Measurements from ENCODE around the gene COL20A1.
A peak's percentile ranks its signal among the peaks of the same experiment; 100 is the strongest.
"Not testable (repeated sequence)": the region's sequence is repeated elsewhere in the genome, so short reads cannot be mapped to it uniquely, and the experiment has no call there.

The COL20A1 gene

DNA sequence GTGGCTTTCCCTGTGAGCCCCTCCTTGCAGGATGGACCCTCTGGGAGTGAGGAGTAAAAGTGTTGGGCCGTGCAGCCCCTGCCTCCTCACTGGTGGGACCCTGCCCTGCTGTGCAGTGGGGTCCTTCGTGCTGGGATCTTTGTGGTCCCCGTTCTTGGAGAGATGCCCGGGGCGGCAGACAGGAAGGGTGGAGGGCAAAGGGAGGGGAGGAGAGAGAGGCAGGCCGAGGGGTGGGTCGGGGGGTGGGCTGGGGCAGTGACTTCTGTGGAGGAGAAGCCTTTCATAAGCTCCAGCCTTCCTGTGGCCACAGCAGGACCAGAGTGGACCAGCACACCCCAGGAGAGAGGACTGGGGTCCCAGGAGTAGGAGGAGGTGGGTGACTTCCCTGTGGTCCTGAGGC, at the start of gene COL20A1:
COL20A1 (plus strand) TSS at position 283 of the 400 bp plus-strand sequence. CDS start 1,922 bp downstream, outside the sequence.
- Histone ChIP-seq H3K9me3 (no peaks in the 10 kb centered on the region), H3K36me3 (replicated peaks) (peaks cover 8% of the 10 kb centered on the region), H3K27me3 (ENCODE audit: low read depth) (peaks cover 28% of the 10 kb centered on the region), H3K4me1 (no peaks in the 10 kb centered on the region; the same call in 1 of the 2 replicates), H3K4me3 (no peak within 1 kb of the TSS)
- in situ Hi-C loops (cut with MboI; ENCODE audit: low sequenced_read_pairs) = no loop called here
- DNase-seq (ENCODE audit: low spot score in 2 of 2) = no peak

DNA sequence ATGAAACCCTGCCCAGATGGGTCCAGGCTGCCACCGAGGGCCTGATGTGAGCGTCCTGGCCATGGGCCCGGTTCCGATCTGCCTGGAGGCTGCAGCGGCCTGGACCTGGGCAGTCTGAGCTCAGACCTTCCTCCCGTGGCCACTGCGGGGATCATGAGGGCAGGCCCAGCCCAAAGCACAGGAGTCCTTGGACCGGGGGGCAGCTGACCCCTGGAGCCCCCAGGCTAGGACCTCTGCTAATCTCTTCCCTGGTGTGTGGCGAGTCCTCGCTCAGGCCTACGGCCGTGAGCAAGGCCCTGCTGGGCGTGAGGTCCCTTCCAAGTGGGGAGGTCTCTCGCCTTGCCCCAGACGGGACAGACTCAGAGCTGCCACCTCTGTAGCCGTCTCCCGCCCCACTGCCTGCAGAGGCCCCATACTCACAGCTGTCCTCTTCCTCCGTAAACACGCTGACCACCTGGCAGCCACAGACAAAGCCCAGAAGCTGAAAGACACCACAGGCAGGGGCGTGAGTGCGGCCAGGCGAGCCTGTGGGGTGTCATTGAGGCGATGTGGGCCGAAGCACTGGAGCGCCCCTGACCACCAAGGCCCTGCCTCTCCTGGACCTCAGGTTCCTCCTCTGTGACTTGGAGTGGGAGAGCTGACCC, 49.3 kb upstream of the COL20A1 start:
- Histone ChIP-seq H3K4me1 (no peaks in the 10 kb centered on the region), H3K36me3 (replicated peaks) (no peaks in the 10 kb centered on the region), H3K4me3 (no peak overlapping the region), H3K9me3 (no peaks in the 10 kb centered on the region), H3K27me3 (ENCODE audit: low read depth) (peaks cover 18% of the 10 kb centered on the region)
- no peak for DNase-seq (ENCODE audit: low spot score in 2 of 2)
- in situ Hi-C loops (cut with MboI; ENCODE audit: low sequenced_read_pairs) = no loop called here

DNA sequence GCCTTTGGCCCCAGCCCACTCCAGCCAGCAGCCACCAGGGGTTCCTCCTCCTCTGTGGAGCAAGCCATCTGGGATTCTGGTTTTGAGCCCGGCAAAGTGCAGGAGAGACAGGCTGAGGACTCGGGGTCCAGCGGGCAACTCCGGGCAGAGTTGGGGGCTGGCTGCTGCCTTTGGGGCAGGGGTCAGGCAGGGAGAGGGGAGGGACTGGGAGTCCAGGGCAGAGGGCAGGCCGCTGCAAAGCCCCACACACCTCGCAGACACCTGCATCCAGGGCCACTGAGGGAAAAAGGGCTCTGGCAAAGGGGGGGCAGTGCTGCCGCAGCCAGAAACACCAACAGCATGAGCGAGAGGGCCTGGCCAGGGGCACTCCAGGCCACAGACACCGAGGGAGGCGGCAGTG, 48.5 kb upstream of the COL20A1 start:
- Histone ChIP-seq H3K27me3 (ENCODE audit: low read depth) (peaks cover 19% of the 10 kb centered on the region), H3K36me3 (replicated peaks) (no peaks in the 10 kb centered on the region), H3K4me3 (no peak overlapping the region), H3K4me1 (no peaks in the 10 kb centered on the region), H3K9me3 (no peaks in the 10 kb centered on the region)
- DNase-seq (ENCODE audit: low spot score in 2 of 2) = no peak
- in situ Hi-C loops (cut with MboI; ENCODE audit: low sequenced_read_pairs) = no loop called here

DNA sequence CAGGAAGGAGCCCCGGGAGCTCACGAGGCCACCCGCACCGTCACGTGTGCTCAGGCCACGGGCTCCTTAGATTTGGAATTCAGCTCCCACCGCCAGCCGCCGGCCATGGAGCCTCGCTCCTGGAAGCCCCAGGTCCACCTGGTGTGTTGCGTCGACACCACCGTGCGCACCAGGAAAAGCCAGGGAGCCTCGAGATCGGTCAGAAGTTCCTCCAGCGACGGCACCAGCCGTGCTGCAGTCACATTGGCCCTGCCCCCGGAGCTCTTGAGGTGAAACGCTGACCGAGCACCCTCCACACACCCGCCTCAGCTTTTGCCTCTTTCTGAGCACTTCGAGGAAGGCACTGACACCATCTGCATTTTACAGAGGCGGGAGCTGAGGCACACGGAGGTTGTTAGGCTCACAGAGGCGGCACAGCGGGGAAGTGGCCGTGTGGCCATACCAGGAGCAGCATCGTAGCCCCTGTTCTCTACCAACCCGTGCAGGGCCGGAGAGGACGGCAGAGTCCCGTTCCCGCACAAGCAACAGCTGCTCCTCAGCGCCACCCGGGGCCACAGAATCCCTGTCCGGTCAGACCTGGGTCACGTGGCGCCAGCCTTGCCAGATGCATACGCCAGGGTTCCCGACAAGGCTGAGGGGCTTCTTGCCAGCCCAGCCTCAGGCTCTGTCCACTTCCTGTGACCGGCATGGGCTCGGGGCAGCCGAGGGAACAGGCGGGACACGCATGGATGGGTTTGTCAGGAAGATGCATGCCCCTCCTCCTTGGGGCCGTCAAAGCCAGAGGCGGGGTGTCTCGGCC, 46.3 kb upstream of the COL20A1 start:
- Histone ChIP-seq H3K36me3 (replicated peaks) (no peaks in the 10 kb centered on the region), H3K4me1 (no peaks in the 10 kb centered on the region), H3K27me3 (ENCODE audit: low read depth) (peaks cover 21% of the 10 kb centered on the region), H3K9me3 (no peaks in the 10 kb centered on the region), H3K4me3 (no peak overlapping the region)
- DNase-seq (ENCODE audit: low spot score in 2 of 2) = peak in 1 of 2 experiments; percentile 20
- in situ Hi-C loops (cut with MboI; ENCODE audit: low sequenced_read_pairs) = no loop called here

DNA sequence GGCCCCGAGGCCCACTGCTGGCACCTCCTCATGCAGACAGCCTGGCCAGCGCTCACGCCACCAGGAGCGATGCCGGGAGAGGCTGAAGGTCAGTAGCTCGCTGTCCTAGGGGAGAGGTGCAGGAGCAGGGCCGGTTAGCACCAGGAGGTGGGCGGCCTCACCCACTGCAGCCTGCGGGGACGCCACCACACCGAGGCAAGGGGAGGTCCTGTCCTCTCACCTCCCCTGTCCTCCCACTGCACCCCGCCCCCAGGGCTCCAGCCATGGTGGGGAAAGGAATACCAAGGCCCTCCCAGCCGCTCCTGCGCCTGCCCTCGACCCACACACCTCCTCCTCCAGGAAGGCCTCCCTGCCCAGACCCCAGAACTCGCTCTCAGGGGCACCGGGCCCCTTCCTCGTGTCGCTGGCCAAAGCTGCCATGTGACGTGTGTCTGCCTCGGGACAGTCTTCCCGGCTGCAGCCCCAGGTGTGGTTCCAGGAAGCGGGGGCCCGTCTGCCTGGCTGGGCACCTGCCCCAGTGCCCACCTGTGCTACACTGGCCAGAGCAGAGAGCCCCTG, 45.2 kb upstream of the COL20A1 start:
- no peak for DNase-seq (ENCODE audit: low spot score in 2 of 2)
- peaks cover 28% of the 10 kb centered on the region for H3K27me3 ChIP-seq (ENCODE audit: low read depth)
- no peak overlapping the region for H3K4me3 ChIP-seq

DNA sequence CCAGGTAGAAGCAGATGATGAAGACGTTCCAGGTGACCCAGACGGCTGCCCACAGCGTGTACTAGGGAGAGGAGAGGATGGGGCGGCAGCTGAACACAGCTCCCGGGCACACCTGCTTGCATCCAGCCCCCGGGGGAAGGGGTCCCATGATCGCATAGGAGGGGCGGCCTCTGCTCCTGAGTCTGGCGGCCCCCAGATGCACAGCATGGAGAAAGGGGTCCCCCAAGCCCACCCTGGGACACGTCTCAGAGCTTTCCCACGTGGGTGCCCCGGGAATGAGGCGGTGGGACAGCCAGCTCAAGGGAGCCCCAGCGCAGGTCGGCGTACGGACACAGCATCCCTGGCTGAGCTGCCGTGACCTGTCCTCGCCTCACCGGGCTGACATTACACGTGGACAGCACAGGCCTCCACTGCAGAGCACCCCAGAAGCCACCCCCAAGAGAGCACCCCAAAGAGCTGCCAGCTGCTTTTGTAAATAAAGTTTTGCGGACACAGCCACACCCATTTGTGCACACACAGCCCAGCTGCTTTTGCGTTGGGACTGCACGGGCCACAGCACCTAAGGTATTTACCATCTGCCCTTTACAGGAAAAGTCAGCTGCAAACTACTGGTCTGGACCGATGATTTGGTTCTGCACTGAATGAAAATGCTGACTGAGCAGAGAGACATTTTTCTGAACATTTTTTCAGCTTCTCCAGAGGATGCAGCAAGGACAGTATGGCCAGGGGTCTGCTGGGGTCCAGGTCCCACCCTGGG, 44.0 kb upstream of the COL20A1 start:
- no peak for DNase-seq (ENCODE audit: low spot score in 2 of 2)
- in situ Hi-C loops (cut with MboI; ENCODE audit: low sequenced_read_pairs) = no loop called here
- no peak overlapping the region for H3K4me3 ChIP-seq
- no peaks in the 10 kb centered on the region for H3K4me1 ChIP-seq
- H3K9me3 ChIP-seq = no peaks in the 10 kb centered on the region
- no peaks in the 10 kb centered on the region for H3K36me3 ChIP-seq (replicated peaks)
- H3K27me3 ChIP-seq (ENCODE audit: low read depth) = peaks cover 36% of the 10 kb centered on the region

More for the DNA sequence above, 45.2 kb upstream of the COL20A1 start:
- H3K9me3 ChIP-seq = no peaks in the 10 kb centered on the region
- in situ Hi-C loops (cut with MboI; ENCODE audit: low sequenced_read_pairs) = no loop called here
- H3K36me3 ChIP-seq (replicated peaks) = no peaks in the 10 kb centered on the region
- no peaks in the 10 kb centered on the region for H3K4me1 ChIP-seq

DNA sequence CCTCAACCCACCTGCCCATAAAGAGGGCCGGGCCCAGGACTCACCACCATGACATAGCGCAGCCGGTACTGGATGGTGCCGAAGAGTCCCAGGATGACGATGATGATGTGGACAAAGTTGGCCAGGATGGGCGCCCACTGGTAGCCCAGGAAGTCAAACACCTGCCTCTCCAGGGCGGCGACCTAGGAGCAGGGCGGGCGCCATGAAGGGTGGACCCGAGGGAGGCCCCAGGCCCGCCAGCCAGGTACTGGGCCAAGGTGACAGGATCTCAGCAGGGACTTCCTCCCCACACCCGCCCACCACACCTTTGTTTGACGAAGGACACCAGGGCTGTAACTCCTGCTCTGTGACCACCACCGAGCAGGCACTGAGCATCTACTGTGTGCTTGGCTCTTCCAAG, 43.1 kb upstream of the COL20A1 start:
- Histone ChIP-seq H3K4me1 (no peaks in the 10 kb centered on the region), H3K9me3 (no peaks in the 10 kb centered on the region), H3K36me3 (replicated peaks) (no peaks in the 10 kb centered on the region), H3K27me3 (ENCODE audit: low read depth) (peaks cover 42% of the 10 kb centered on the region), H3K4me3 (no peak overlapping the region)
- no peak for DNase-seq (ENCODE audit: low spot score in 2 of 2)
- in situ Hi-C loops (cut with MboI; ENCODE audit: low sequenced_read_pairs) = no loop called here

DNA sequence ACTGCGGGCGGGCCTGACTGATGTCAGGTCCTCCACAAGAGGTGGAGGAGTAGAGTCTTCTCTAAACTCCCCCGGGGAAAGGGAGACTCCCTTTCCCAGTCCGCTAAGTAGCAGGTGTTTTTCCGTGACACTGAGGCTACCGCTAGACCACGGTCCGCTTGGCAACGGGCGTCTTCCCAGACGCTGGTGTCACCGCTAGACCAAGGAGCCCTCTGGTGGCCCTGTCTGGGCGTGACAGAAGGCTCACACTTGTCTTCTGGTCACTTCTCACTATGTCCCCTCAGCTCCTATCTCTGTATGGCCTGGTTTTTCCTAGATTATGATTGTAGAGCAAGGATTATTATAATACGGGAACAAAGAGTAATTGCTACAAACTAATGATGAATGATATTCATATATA, 41.6 kb upstream of the COL20A1 start:
- H3K9me3 ChIP-seq; H3K36me3 ChIP-seq (replicated peaks); H3K4me3 ChIP-seq; H3K4me1 ChIP-seq; in situ Hi-C loops (cut with MboI; ENCODE audit: low sequenced_read_pairs): not testable (repeated sequence)
- peak in 1 of 2 experiments; percentile 43 for DNase-seq (ENCODE audit: low spot score in 2 of 2)
- peaks cover 57% of the 10 kb centered on the region for H3K27me3 ChIP-seq (ENCODE audit: low read depth)

DNA sequence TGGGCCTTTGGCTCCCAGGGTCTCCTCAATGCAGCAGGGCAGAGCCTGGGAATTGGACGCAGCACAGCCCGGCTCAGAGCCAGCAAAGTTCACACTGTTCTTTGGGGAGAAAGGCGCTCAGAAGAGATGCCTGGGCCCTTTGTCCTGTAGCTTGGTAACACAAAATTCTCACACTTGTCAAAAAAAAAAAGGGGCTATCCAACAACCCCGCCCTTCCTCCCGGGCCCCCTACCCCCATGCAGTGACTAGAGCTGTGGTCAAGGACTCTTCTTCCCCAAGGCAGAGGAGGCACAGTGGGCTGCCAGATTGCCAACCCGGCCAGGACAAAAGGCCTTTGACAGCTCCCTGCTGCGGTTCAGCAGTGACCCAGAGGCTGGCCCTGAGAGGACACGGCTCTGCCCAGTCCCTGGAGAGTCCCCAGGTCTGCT, 40.7 kb upstream of the COL20A1 start:
- H3K4me3 ChIP-seq = no peak overlapping the region
- H3K36me3 ChIP-seq (replicated peaks) = no peaks in the 10 kb centered on the region
- H3K9me3 ChIP-seq = no peaks in the 10 kb centered on the region
- H3K27me3 ChIP-seq (ENCODE audit: low read depth) = peaks cover 55% of the 10 kb centered on the region
- H3K4me1 ChIP-seq = no peaks in the 10 kb centered on the region
- no peak for DNase-seq (ENCODE audit: low spot score in 2 of 2)
- in situ Hi-C loops (cut with MboI; ENCODE audit: low sequenced_read_pairs) = no loop called here

DNA sequence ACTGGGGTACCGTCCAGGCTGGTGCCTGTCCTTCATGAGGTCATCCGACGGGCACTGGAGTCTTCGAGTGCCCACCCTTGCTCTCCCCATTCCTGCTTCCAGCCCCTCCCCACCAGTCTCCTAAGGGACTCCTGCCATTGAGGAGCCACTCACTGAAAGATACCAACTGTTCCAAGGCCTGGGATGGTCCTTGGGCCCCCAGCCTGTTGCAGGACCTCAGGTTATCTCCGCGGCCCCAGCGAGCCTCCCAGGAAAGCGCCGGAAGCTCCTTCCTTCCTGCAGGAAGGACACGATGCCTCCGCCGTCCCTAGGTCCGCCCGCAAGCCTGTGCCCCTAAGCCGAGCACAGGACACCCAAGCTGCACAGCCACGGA, 39.9 kb upstream of the COL20A1 start:
- in situ Hi-C loops (cut with MboI; ENCODE audit: low sequenced_read_pairs) = no loop called here
- H3K36me3 ChIP-seq (replicated peaks) = no peaks in the 10 kb centered on the region
- H3K9me3 ChIP-seq = no peaks in the 10 kb centered on the region
- DNase-seq (ENCODE audit: low spot score in 2 of 2) = no peak
- H3K27me3 ChIP-seq (ENCODE audit: low read depth) = peaks cover 54% of the 10 kb centered on the region
- H3K4me3 ChIP-seq = no peak overlapping the region
- H3K4me1 ChIP-seq = no peaks in the 10 kb centered on the region

DNA sequence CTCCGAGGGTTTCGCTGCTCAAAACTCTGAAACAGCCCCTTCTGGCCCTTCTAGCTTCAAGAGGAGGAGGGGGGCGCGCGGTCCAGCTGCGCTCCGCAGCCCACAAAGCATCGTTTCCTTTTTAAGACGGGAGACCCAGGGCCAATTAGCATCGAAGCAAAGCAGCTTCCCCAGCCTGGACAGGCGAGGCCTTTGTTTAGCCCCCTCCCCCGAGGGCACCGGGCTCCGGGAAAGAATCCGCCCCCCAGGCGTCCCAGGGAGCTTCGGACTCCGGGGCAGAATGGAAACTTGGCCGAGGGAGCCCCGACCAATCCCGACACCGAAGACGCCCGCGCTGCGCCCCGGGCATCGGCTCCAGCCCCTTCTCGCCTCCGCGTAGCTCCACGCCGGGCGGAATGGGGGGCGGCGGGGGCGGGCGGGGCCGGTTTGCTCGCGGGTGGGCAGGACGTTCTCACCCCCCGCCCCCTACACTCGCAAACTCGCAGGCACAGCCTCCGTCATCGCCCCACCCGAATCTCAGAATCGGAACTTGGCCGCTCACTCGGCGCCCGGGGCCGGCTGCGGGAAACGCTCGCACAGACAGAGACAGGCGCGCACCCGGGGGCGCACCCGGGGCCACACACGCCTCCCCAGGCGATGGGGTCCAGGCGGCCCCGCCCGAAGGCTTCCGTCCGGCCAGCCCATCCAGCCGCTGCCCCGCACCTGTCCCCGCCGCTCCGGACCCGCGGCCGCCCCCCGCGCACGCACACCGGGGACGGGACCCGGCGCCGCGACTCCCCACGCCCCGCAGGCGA, 39.4 kb upstream of the COL20A1 start:
- Histone ChIP-seq H3K36me3 (replicated peaks) (no peaks in the 10 kb centered on the region), H3K4me3 (no peak overlapping the region), H3K4me1 (no peaks in the 10 kb centered on the region), H3K9me3 (no peaks in the 10 kb centered on the region), H3K27me3 (ENCODE audit: low read depth) (peaks cover 59% of the 10 kb centered on the region)
- in situ Hi-C loops (cut with MboI; ENCODE audit: low sequenced_read_pairs) = no loop called here
- no peak for DNase-seq (ENCODE audit: low spot score in 2 of 2)

DNA sequence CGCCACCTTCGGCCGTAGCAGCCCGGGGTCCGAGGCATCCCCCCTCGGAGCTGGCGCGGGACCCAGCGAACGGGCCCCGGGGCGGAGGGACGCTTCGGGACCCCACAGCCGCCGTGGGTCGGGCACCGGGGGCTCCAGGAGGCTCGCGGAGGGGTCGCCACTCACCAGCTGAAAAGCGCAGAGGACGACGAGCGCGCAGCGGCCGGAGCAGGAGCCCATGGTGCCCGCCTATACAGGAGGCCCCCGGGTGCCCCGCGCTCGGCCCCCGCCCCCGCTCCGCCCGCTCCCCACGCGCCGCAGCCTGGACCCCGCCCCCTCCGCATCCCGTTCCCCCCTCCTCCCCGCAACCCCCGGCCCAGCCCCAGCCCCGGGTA, 38.8 kb upstream of the COL20A1 start, which contains the start of gene NKAIN4:
NKAIN4 (minus strand) TSS at position 232 of the 374 bp plus-strand sequence; CDS start at position 219, 13 bp downstream.
- Histone ChIP-seq H3K36me3 (replicated peaks) (no peaks in the 10 kb centered on the region), H3K4me1 (no peaks in the 10 kb centered on the region), H3K9me3 (no peaks in the 10 kb centered on the region), H3K4me3 (no peak within 1 kb of the TSS), H3K27me3 (ENCODE audit: low read depth) (peaks cover 61% of the 10 kb centered on the region)
- no peak for DNase-seq (ENCODE audit: low spot score in 2 of 2)
- in situ Hi-C loops (cut with MboI; ENCODE audit: low sequenced_read_pairs) = no loop called here
